H1 (cell line): ENCODE data around the gene GRK7. TPM values are rescaled to one million over a fixed set of nuclear protein-coding genes. Genes with fewer than 3 reads are reported as not detected.

Experiments used
- CTCF ChIA-PET: fragments of 300-600 bp; sonication (Branson Sonifier 250); formaldehyde crosslinking; loops from one replicate; lab custom pipeline; 2021; ENCODE audit not compliant: partially characterized antibody; lab: Charles Lee
- POLR2A ChIA-PET: fragments of 300-600 bp; sonication (Branson Sonifier 250); formaldehyde crosslinking; loops from one replicate; lab custom pipeline; 2021; ENCODE audit warnings: inconsistent platforms; ENCODE audit not compliant: partially characterized antibody; lab: Charles Lee
- DNase-seq, 2 experiments: peaks; one replicate each; pipeline versions ENCODE4 v3.0.0 to v3.0.0-alpha.2; 2010 to 2022; ENCODE audit warnings: low spot score in 2 of 2, low read depth in 1 of 2, mixed read lengths in 1 of 2
- FAIRE-seq: peaks from 2 replicates; lab custom pipeline; 2011; peaks lifted over from hg19 to GRCh38; lab: Jason Lieb, UNC
- H2AFZ ChIP-seq: 2 replicates; pipeline ENCODE4 v1.8.1; 2012; ENCODE audit warnings: low read length, inconsistent platforms
- H2AK5ac ChIP-seq: 2 replicates; pipeline ENCODE4 v1.6.1; 2013; ENCODE audit warnings: low read depth, low read length
- H2BK120ac ChIP-seq: replicated peaks from 2 replicates; pipeline ENCODE3; 2013; ENCODE audit warnings: low read depth, low read length, inconsistent platforms
- H2BK12ac ChIP-seq: 2 replicates; pipeline ENCODE4 v1.6.1; 2013; ENCODE audit warnings: low read depth, low read length
- H2BK15ac ChIP-seq: 2 replicates; pipeline ENCODE4 v1.6.1; 2013; ENCODE audit warnings: low read length
- H2BK20ac ChIP-seq: 2 replicates; pipeline ENCODE4 v1.6.1; 2013; ENCODE audit warnings: low read length
- H2BK5ac ChIP-seq: 2 replicates; pipeline ENCODE4 v1.6.1; 2013; ENCODE audit warnings: low read depth, low read length
- H3K14ac ChIP-seq: 2 replicates; pipeline ENCODE4 v1.6.1; 2013; ENCODE audit warnings: inconsistent platforms; ENCODE audit not compliant: insufficient read length
- H3K18ac ChIP-seq: 2 replicates; pipeline ENCODE4 v1.6.1; 2013; ENCODE audit warnings: low read length; ENCODE audit errors: extremely low read depth
- H3K23ac ChIP-seq: 2 replicates; pipeline ENCODE4 v1.6.1; 2013; ENCODE audit warnings: inconsistent platforms; ENCODE audit not compliant: insufficient read length
- H3K23me2 ChIP-seq: 2 replicates; pipeline ENCODE4 v1.6.1; 2013; ENCODE audit warnings: low read depth, low read length
- H3K27ac ChIP-seq: 2 replicates; pipeline ENCODE4 v1.6.1; 2011; ENCODE audit warnings: low read depth, low read length, inconsistent platforms
- H3K27me3 ChIP-seq, 4 experiments: replicated peaks in 1 of 4; 1 replicate in 1 of 4; 2 replicates in 3 of 4; pipeline versions ENCODE4 v1.6.1 to v1.8.1; 2011 to 2013; ENCODE audit warnings: low read length in 3 of 4, mild to moderate bottlenecking in 3 of 4, inconsistent platforms in 2 of 4, mixed read lengths in 2 of 4, moderate library complexity in 1 of 4; ENCODE audit not compliant: control insufficient read depth in 3 of 4, insufficient read depth in 3 of 4; ENCODE audit errors: extremely low read depth in 1 of 4
- H3K36me3 ChIP-seq, 4 experiments: 2 replicates each; pipeline versions ENCODE4 v1.6.1 to v1.8.1; 2011 to 2013; ENCODE audit warnings: mild to moderate bottlenecking in 4 of 4, low read length in 3 of 4, moderate library complexity in 2 of 4, control low read depth in 1 of 4, inconsistent platforms in 1 of 4; ENCODE audit not compliant: insufficient read depth in 4 of 4, control insufficient read depth in 2 of 4
- H3K4ac ChIP-seq: replicated peaks from 2 replicates; pipeline ENCODE3; 2013; ENCODE audit warnings: low read length, low read depth, mixed read lengths, inconsistent platforms; ENCODE audit not compliant: insufficient read length
- H3K4me1 ChIP-seq, 4 experiments: replicated peaks in 1 of 4; 1 replicate in 1 of 4; 2 replicates in 3 of 4; pipeline versions ENCODE4 v1.6.1 to v1.8.1; 2011 to 2013; ENCODE audit warnings: low read length in 3 of 4, inconsistent platforms in 2 of 4, mixed read lengths in 1 of 4; ENCODE audit not compliant: insufficient read depth in 4 of 4, control insufficient read depth in 3 of 4
- H3K4me2 ChIP-seq, 2 experiments: 2 replicates each; pipeline versions ENCODE4 v1.6.1 to v1.8.1; 2011 to 2013; ENCODE audit warnings: low read depth in 2 of 2, low read length in 2 of 2, control low read depth in 1 of 2, inconsistent platforms in 1 of 2, mild to moderate bottlenecking in 1 of 2; ENCODE audit not compliant: insufficient read depth in 1 of 2
- H3K4me3 ChIP-seq, 4 experiments: fragments of 200-600, 300-600 bp in 1 of 4; sonication (generic), shearing (Covaris generic), sonication (Bioruptor Twin) in 1 of 4; 2 replicates each; pipeline versions ENCODE4 v1.5.1 to v1.8.1; 2011 to 2016; ENCODE audit warnings: low read length in 4 of 4, low read depth in 3 of 4, control low read depth in 2 of 4, inconsistent platforms in 2 of 4, mild to moderate bottlenecking in 2 of 4, mixed read lengths in 1 of 4, moderate library complexity in 1 of 4; ENCODE audit not compliant: insufficient read depth in 2 of 4; ENCODE audit errors: extremely low read depth in 1 of 4
- H3K56ac ChIP-seq: replicated peaks from 2 replicates; pipeline ENCODE3; 2013; ENCODE audit warnings: low read depth, mild to moderate bottlenecking, mixed read lengths, low read length, inconsistent platforms; ENCODE audit not compliant: insufficient read length
- H3K79me1 ChIP-seq: 2 replicates; pipeline ENCODE4 v1.6.1; 2013; ENCODE audit warnings: low read depth, low read length, control low read depth
- H3K79me2 ChIP-seq, 2 experiments: 2 replicates each; pipeline versions ENCODE4 v1.6.1 to v1.8.1; 2012 to 2013; ENCODE audit warnings: low read length in 2 of 2, mild to moderate bottlenecking in 2 of 2, inconsistent platforms in 1 of 2; ENCODE audit not compliant: insufficient read depth in 2 of 2, control insufficient read depth in 1 of 2
- H3K9ac ChIP-seq, 4 experiments: replicated peaks in 1 of 4; 1 replicate in 1 of 4; 2 replicates in 3 of 4; pipeline versions ENCODE4 v1.6.1 to v1.8.1; 2011 to 2013; ENCODE audit warnings: low read depth in 3 of 4, low read length in 3 of 4, control low read depth in 2 of 4, mild to moderate bottlenecking in 2 of 4, moderate library complexity in 2 of 4, inconsistent platforms in 1 of 4; ENCODE audit errors: extremely low read depth in 1 of 4
- H3K9me3 ChIP-seq, 2 experiments: 2 replicates each; pipeline versions ENCODE4 v1.6.1 to v1.8.1; 2012 to 2013; ENCODE audit warnings: mild to moderate bottlenecking in 2 of 2, moderate library complexity in 2 of 2, control low read depth in 1 of 2, inconsistent platforms in 1 of 2, low read depth in 1 of 2, low read length in 1 of 2, mixed read lengths in 1 of 2; ENCODE audit not compliant: insufficient read depth in 2 of 2
- H4K20me1 ChIP-seq, 2 experiments: replicated peaks in 1 of 2; 2 replicates each; pipeline versions ENCODE3 to v1.8.1; 2011 to 2013; ENCODE audit warnings: inconsistent platforms in 2 of 2, low read length in 2 of 2, mild to moderate bottlenecking in 1 of 2; ENCODE audit not compliant: insufficient read depth in 2 of 2, control insufficient read depth in 1 of 2
- H4K5ac ChIP-seq: 2 replicates; pipeline ENCODE4 v1.6.1; 2013; ENCODE audit warnings: low read length, low read depth, mixed read lengths, inconsistent platforms; ENCODE audit not compliant: insufficient read length
- H4K8ac ChIP-seq: 2 replicates; pipeline ENCODE4 v1.8.0; 2013; ENCODE audit warnings: mild to moderate bottlenecking, moderate library complexity, low read length, inconsistent platforms; ENCODE audit not compliant: insufficient read depth; ENCODE audit errors: extremely low read depth
- H4K91ac ChIP-seq: replicated peaks from 2 replicates; pipeline ENCODE3; 2013; ENCODE audit warnings: low read length, mixed read lengths, inconsistent platforms; ENCODE audit not compliant: insufficient read length
- KDM1A ChIP-seq: fragments of 200-600, 300-600 bp; sonication (generic); IDR thresholded peaks from 2 replicates; pipeline ENCODE4 v1.7.1; 2016; ENCODE audit warnings: mild to moderate bottlenecking, low read length, borderline replicate concordance
- MAX ChIP-seq: IDR thresholded peaks from 2 replicates; pipeline ENCODE4 v1.6.1; 2012; ENCODE audit warnings: inconsistent platforms
- WGBS, 2 experiments: shearing (Covaris generic) in 1 of 2; methylation state at CpG; one replicate each; pipeline versions ENCODE4 v1.1.6 to v1.1.7; 2013 to 2015; ENCODE audit warnings: low lambda C conversion rate in 2 of 2, mixed read lengths in 2 of 2, inconsistent platforms in 1 of 2, low coverage in 1 of 2, missing lambda C conversion rate in 1 of 2; ENCODE audit not compliant: insufficient replicate concordance in 2 of 2, insufficient coverage in 1 of 2, insufficient read length in 1 of 2; ENCODE audit errors: extremely low coverage in 1 of 2, missing lambda C conversion rate in 1 of 2; 5-methylcytosine and 5-hydroxymethylcytosine counted together
- polyA plus RNA-seq, 7 experiments: library from polyadenylated mRNA; depleted of rRNA in 3 of 7; stranded (reverse) in 5 of 7; unstranded in 2 of 7; fragments of >200 nt in 5 of 7; fragments of 200-250 nt in 2 of 7; gene quantifications; 1 replicate in 5 of 7; 2 replicates in 1 of 7; 4 replicates in 1 of 7; pipeline versions ENCODE4 v1.2.1 to v1.2.3, GENCODE V29; 2011 to 2013; ENCODE audit warnings: missing spikeins in 2 of 7, mixed read lengths in 2 of 7
- total RNA-seq: library from RNA; stranded (reverse); fragmentation: NEBNext Ultra II Directional; extraction: Animal tissue kit (Norgen Biotek cat#: 25700); gene quantifications from 2 replicates; pipeline ENCODE4 v1.2.1, GENCODE V29; 2021

GRK7 gene
- total and polyA plus RNA-seq, 2 of the 8 experiments (the other 6 are each of a cell fraction or from before 2014, with no cell fraction given) = not detected

- Histone ChIP-seq H3K79me2 (peaks cover 3 to 24% of the 10 kb centered on the region in 2 experiments), H3K4me1 (peaks cover 0 to 5% (median 0%) of the 10 kb centered on the region in 4 experiments; a peak in 2 of 7 replicates), H2BK20ac (0 out of 2 replicates have a peak overlapping the region, but pooled peaks have one; percentile 43), H3K56ac (no peak overlapping the region), H4K20me1 (peaks cover 0 to 2% of the 10 kb centered on the region in 2 experiments), H3K14ac (no peak overlapping the region), H3K36me3 (no peaks in the 10 kb centered on the region), H3K9me3 (no peaks in the 10 kb centered on the region), H3K27me3 (peaks cover 0 to 2% (median 0%) of the 10 kb centered on the region in 4 experiments; a peak in 1 of 7 replicates), H3K4me3 (no peak overlapping the region), H2AFZ (peak overlapping the region; percentile 60; the same call in 1 of the 2 replicates), H3K79me1 (no peaks in the 10 kb centered on the region), H4K5ac (no peak overlapping the region), H3K23ac (no peak overlapping the region), H2BK12ac (peak overlapping the region; percentile 78; the same call in 1 of the 2 replicates), H2BK120ac (no peak overlapping the region), H3K4me2 (no peak overlapping the region), H2BK15ac (no peak overlapping the region), H2BK5ac (no peak overlapping the region), H4K91ac (no peak overlapping the region), H3K9ac (no peak overlapping the region), H2AK5ac (no peak overlapping the region), H3K23me2 (peaks cover 4% of the 10 kb centered on the region), H3K18ac (no peak overlapping the region), H3K4ac (no peak overlapping the region), H3K27ac (no peak overlapping the region), H4K8ac (peak overlapping the region; percentile 71; the same call in 1 of the 2 replicates)
- DNase-seq (no peak), FAIRE-seq (no peak)
- WGBS, 2 experiments = 85% methylated on average over 7 of the region's 7 CpGs; no CpG with 5 or more reads in 1 of the 2 experiments
- ChIA-PET CTCF (interaction anchor here (1.8 to 1.9 kb wide), 2 partner anchors 11 to 91 kb away, joined by 4 to 8 read pairs; no protein-coding TSS in a partner anchor), POLR2A (no interaction called here)
- TF ChIP-seq KDM1A = no peak
- TF ChIP-seq MAX = no peak
These were observed 27.3 kb upstream of the GRK7 start for GRCh38 chr3:141735770-141736465.
